HepG2 (cell line): ENCODE results near the gene NAGA. TPM values are rescaled to one million over a fixed set of nuclear protein-coding genes. Genes with fewer than 3 reads are reported as not detected.

ENCODE experiments used
- ARNTL ChIP-seq: sonication (generic); formaldehyde crosslinking; IDR thresholded peaks from 2 replicates; pipeline ENCODE4 v1.4.0; 2020; ENCODE audit warnings: mild to moderate bottlenecking, missing genetic modification reagents
- ATAD3A ChIP-seq: sonication (generic); formaldehyde crosslinking; IDR thresholded peaks from 2 replicates; pipeline ENCODE4 v1.4.0; 2020; ENCODE audit warnings: missing genetic modification reagents
- DMAP1 ChIP-seq: IDR thresholded peaks from 2 replicates; pipeline ENCODE4 v1.6.1; 2016
- EZH2 ChIP-seq: conservative IDR thresholded peaks from 2 replicates; pipeline ENCODE4 v1.6.1; 2012; ENCODE audit warnings: mild to moderate bottlenecking, low read depth, low read length, moderate library complexity
- FOXJ3 ChIP-seq: sonication (generic); formaldehyde crosslinking; IDR thresholded peaks from 2 replicates; pipeline ENCODE4 v1.4.0; 2020; ENCODE audit warnings: missing genetic modification reagents, mild to moderate bottlenecking, borderline replicate concordance
- HCFC1 ChIP-seq: fragments of 150-350 bp; IDR thresholded peaks from 2 replicates; pipeline ENCODE4 v1.6.1; 2014; ENCODE audit warnings: low read depth, low read length
- HINFP ChIP-seq: sonication (generic); formaldehyde crosslinking; IDR thresholded peaks from 2 replicates; pipeline ENCODE4 v1.4.0; 2020; ENCODE audit warnings: low read depth, mild to moderate bottlenecking, missing genetic modification reagents
- KMT2B ChIP-seq: IDR thresholded peaks from 2 replicates; pipeline ENCODE4 v1.6.1; 2016; ENCODE audit warnings: missing genetic modification reagents, missing compliant biosample characterization
- MLX ChIP-seq: IDR thresholded peaks from 2 replicates; pipeline ENCODE4 v1.6.1; 2016
- NBN ChIP-seq: fragments of 450-650 bp; conservative IDR thresholded peaks from 2 replicates; pipeline ENCODE4 v1.6.1; 2017
- PHF5A ChIP-seq: IDR thresholded peaks from one replicate; pipeline ENCODE4 v1.6.1; 2018; ENCODE audit warnings: low read depth, missing genetic modification reagents; ENCODE audit not compliant: unreplicated experiment
- POLR2G ChIP-seq: fragments of 200-400 bp; formaldehyde crosslinking; IDR thresholded peaks from 2 replicates; pipeline ENCODE4 v1.6.1; 2018; ENCODE audit warnings: mild to moderate bottlenecking, low read depth, low read length, moderate library complexity
- PRPF4 ChIP-seq: fragments of 200-400 bp; formaldehyde crosslinking; IDR thresholded peaks from 2 replicates; pipeline ENCODE4 v1.6.1; 2016; ENCODE audit warnings: low read length, low read depth; ENCODE audit not compliant: poor library complexity, severe bottlenecking
- SAP130 ChIP-seq: IDR thresholded peaks from 2 replicates; pipeline ENCODE4 v1.6.1; 2016; ENCODE audit warnings: low read depth
- SIN3B ChIP-seq: fragments of 150-350 bp; IDR thresholded peaks from 2 replicates; pipeline ENCODE4 v1.6.1; 2014; ENCODE audit warnings: low read length
- SMAD3 ChIP-seq: sonication (generic); formaldehyde crosslinking; IDR thresholded peaks from 2 replicates; pipeline ENCODE4 v1.4.0; 2020; ENCODE audit warnings: missing genetic modification reagents
- SMARCC2 ChIP-seq: fragments of 450-650 bp; IDR thresholded peaks from 2 replicates; pipeline ENCODE4 v1.6.1; 2017; ENCODE audit warnings: antibody characterized with exemption, mild to moderate bottlenecking
- SP4 ChIP-seq: sonication (generic); formaldehyde crosslinking; IDR thresholded peaks from 2 replicates; pipeline ENCODE4 v1.8.1; 2023; ENCODE audit warnings: mild to moderate bottlenecking, missing genetic modification reagents
- TOE1 ChIP-seq: sonication (generic); formaldehyde crosslinking; IDR thresholded peaks from 2 replicates; pipeline ENCODE4 v1.4.0; 2020; ENCODE audit warnings: mild to moderate bottlenecking, missing genetic modification reagents
- XRCC5 ChIP-seq: fragments of 200-400 bp; formaldehyde crosslinking; optimal IDR thresholded peaks from 2 replicates; pipeline ENCODE3; 2017; ENCODE audit warnings: mild to moderate bottlenecking, low read length
- YEATS2 ChIP-seq: sonication (generic); formaldehyde crosslinking; IDR thresholded peaks from 2 replicates; pipeline ENCODE4 v1.4.0; 2020; ENCODE audit warnings: missing genetic modification reagents, borderline replicate concordance
- ZNF230 ChIP-seq: sonication (generic); formaldehyde crosslinking; IDR thresholded peaks from 2 replicates; pipeline ENCODE4 v1.4.0; 2020; ENCODE audit warnings: mild to moderate bottlenecking, missing genetic modification reagents
- ZNF432 ChIP-seq: sonication (generic); formaldehyde crosslinking; IDR thresholded peaks from 2 replicates; pipeline ENCODE4 v1.5.0; 2020; ENCODE audit warnings: missing genetic modification reagents, mild to moderate bottlenecking, borderline replicate concordance
- ZNF44 ChIP-seq: sonication (generic); formaldehyde crosslinking; IDR thresholded peaks from 2 replicates; pipeline ENCODE4 v1.5.1; 2020; ENCODE audit warnings: mild to moderate bottlenecking, missing genetic modification reagents
- ZNF496 ChIP-seq: sonication (generic); formaldehyde crosslinking; IDR thresholded peaks from 2 replicates; pipeline ENCODE4 v1.8.1; 2023; ENCODE audit warnings: mild to moderate bottlenecking, moderate library complexity, missing genetic modification reagents; ENCODE audit not compliant: insufficient replicate concordance
- ZNF556 ChIP-seq: sonication (generic); formaldehyde crosslinking; IDR thresholded peaks from 2 replicates; pipeline ENCODE4 v1.4.0; 2020; ENCODE audit warnings: mild to moderate bottlenecking, missing genetic modification reagents, borderline replicate concordance
- ZNF574 ChIP-seq: sonication (generic); formaldehyde crosslinking; IDR thresholded peaks from 2 replicates; pipeline ENCODE4 v1.4.0; 2020; ENCODE audit warnings: missing genetic modification reagents
- ZNF878 ChIP-seq: sonication (generic); formaldehyde crosslinking; IDR thresholded peaks from 2 replicates; pipeline ENCODE4 v1.8.1; 2023; ENCODE audit warnings: mild to moderate bottlenecking, missing genetic modification reagents, moderate library complexity
- polyA plus RNA-seq, 8 experiments: library from polyadenylated mRNA; depleted of rRNA in 3 of 8; stranded (reverse) in 7 of 8; unstranded in 1 of 8; fragments of >200 nt; fragmentation: Illumina TruSeq in 4 of 8; extraction: Trizol in 4 of 8; gene quantifications; 2 replicates each; pipeline versions ENCODE4 v1.2.1 to v1.2.3, GENCODE V29; 2011 to 2016; ENCODE audit warnings: low read depth in 4 of 8, missing spikeins in 1 of 8, mixed read lengths in 1 of 8; ENCODE audit not compliant: insufficient read depth in 1 of 8
- total RNA-seq, 5 experiments: library from RNA; depleted of rRNA; stranded (reverse); fragments of >200 nt; fragmentation: Illumina TruSeq; extraction: Trizol; gene quantifications; 2 replicates each; pipeline ENCODE4 v1.2.3, GENCODE V29; 2016; ENCODE audit warnings: low read depth in 1 of 5

Gene NAGA
- total and polyA plus RNA-seq, 2 of the 13 experiments (the other 11 are each of a cell fraction or from before 2014, with no cell fraction given): 15.1 to 23.4 TPM

GRCh38 chr22:42079319-42080251 is 9.0 kb upstream of the NAGA start, which contains the start of gene SMDT1 (continued):
- no peak for TF ChIP-seq SMARCC2
- no peak; the same call in 1 of the 2 replicates for TF ChIP-seq ZNF230 (CRISPR knock-in tag)
- peak; percentile 26; the same call in 1 of the 2 replicates for TF ChIP-seq MLX
- peak; percentile 72 for TF ChIP-seq ARNTL
- peak; percentile 64; the same call in 1 of the 2 replicates for TF ChIP-seq KMT2B (CRISPR knock-in tag)
- no peak for TF ChIP-seq HCFC1
- 0 out of 2 replicates have a peak, but pooled peaks have one; percentile 52 for TF ChIP-seq ZNF556 (CRISPR knock-in tag)
- TF ChIP-seq YEATS2 (CRISPR knock-in tag): peak; percentile 67; the same call in 1 of the 2 replicates
- peak; percentile 92 for TF ChIP-seq POLR2G
- TF ChIP-seq SP4: peak; percentile 21; the same call in 1 of the 2 replicates
- TF ChIP-seq NBN: no peak
- peak; percentile 56; the same call in 1 of the 2 replicates for TF ChIP-seq HINFP (CRISPR knock-in tag)
- peak; percentile 90 for TF ChIP-seq SAP130 (CRISPR knock-in tag)
- no peak for TF ChIP-seq ATAD3A
- peak; percentile 89 for TF ChIP-seq DMAP1 (CRISPR knock-in tag)
- peak; percentile 77 for TF ChIP-seq ZNF878 (CRISPR knock-in tag)
- TF ChIP-seq PRPF4: no peak
- no peak for TF ChIP-seq ZNF496
- TF ChIP-seq FOXJ3 (CRISPR knock-in tag): peak; percentile 46; the same call in 1 of the 2 replicates
- no peak for TF ChIP-seq PHF5A
- no peak for TF ChIP-seq EZH2
- peak; percentile 19; the same call in 1 of the 2 replicates for TF ChIP-seq SMAD3
- TF ChIP-seq XRCC5: no peak
- no peak for TF ChIP-seq SIN3B
- TF ChIP-seq ZNF44 (CRISPR knock-in tag): no peak; the same call in 1 of the 2 replicates
- peak; percentile 75 for TF ChIP-seq ZNF574 (CRISPR knock-in tag)
- TF ChIP-seq ZNF432 (CRISPR knock-in tag): no peak
- no peak for TF ChIP-seq TOE1 (CRISPR knock-in tag)
